Fibroblast of lung (primary cell): ENCODE results near the gene CREB5.

Experiments used
- EZH2 ChIP-seq: IDR thresholded peaks from 2 replicates; pipeline ENCODE4 v1.5.1; 2012; ENCODE audit warnings: low read length, control low read depth, mild to moderate bottlenecking; ENCODE audit errors: missing control alignments
- TF ChIP-seq, protein P1 (sequence below), 2 donors: IDR thresholded peaks in 1 of 2; conservative IDR thresholded peaks in 1 of 2; 1 replicate in 1 of 2; 2 replicates in 1 of 2; pipeline ENCODE4 v1.5.1; 2011 to 2012; ENCODE audit warnings: low read length in 2 of 2, control low read depth in 1 of 2, inconsistent platforms in 1 of 2, low read depth in 1 of 2, mild to moderate bottlenecking in 1 of 2

DNA sequence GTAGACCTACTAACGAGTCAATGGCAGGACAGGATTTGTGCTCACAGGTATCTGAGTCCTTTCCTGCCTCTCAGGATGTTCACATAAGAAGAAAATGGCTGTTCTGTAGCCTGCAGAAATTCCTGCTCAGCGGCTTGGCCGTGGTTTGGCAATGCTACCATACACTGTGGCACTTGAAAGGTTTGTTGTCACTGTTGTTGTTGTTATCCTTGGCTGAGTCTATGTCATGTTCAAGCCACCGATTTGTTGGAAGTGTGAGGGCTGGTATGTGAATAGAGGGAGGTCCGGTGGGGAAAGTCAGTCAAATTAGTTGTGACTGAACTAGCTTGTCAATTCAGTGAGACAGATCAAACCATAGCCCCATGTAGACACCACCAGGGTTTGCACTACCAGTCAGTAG lies 345.9 kb downstream of the CREB5 start:
- TF ChIP-seq, protein P1, sequence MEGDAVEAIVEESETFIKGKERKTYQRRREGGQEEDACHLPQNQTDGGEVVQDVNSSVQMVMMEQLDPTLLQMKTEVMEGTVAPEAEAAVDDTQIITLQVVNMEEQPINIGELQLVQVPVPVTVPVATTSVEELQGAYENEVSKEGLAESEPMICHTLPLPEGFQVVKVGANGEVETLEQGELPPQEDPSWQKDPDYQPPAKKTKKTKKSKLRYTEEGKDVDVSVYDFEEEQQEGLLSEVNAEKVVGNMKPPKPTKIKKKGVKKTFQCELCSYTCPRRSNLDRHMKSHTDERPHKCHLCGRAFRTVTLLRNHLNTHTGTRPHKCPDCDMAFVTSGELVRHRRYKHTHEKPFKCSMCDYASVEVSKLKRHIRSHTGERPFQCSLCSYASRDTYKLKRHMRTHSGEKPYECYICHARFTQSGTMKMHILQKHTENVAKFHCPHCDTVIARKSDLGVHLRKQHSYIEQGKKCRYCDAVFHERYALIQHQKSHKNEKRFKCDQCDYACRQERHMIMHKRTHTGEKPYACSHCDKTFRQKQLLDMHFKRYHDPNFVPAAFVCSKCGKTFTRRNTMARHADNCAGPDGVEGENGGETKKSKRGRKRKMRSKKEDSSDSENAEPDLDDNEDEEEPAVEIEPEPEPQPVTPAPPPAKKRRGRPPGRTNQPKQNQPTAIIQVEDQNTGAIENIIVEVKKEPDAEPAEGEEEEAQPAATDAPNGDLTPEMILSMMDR (conservative IDR thresholded peaks at IDR 0.05 in 1 of 2, IDR thresholded peaks at IDR 0.05 in 1 of 2; ENCODE audit: low read depth in 1 of 2, low read length in 2 of 2), result no peak
- TF ChIP-seq EZH2, result no peak
